ENCODE data around the gene ZNF28.
"Not testable (repeated sequence)": the region's sequence is repeated elsewhere in the genome, so short reads cannot be mapped to it uniquely, and the experiment has no call there.

DNA sequence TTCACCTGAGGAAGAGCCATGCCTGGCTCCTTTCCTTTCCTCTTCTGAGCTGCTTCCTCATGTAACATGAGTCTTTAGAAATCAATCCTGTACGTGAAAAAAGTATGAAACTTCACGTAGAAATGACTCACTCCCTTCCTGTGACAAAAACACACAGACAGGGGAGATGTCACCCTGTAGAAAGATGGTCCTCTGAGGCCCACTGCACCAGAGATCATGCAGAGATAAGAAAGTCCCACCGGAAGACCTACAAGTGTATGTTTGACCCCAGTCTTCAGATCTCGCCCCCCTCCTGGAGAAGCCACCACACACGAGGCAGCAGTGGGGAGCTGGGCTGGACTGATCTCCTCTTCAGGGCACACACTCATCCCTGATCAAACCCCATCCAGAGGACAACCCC, 12.1 kb upstream of the ZNF28 start:
- not testable (repeated sequence) for TF ChIP-seq JUN (IDR thresholded peaks at IDR 0.05; ENCODE audit: borderline replicate concordance, insufficient read depth, insufficient read length, low read depth); POLR2A (IDR thresholded peaks at IDR 0.05; ENCODE audit: low read depth, low read length)
- TF ChIP-seq, protein P1, sequence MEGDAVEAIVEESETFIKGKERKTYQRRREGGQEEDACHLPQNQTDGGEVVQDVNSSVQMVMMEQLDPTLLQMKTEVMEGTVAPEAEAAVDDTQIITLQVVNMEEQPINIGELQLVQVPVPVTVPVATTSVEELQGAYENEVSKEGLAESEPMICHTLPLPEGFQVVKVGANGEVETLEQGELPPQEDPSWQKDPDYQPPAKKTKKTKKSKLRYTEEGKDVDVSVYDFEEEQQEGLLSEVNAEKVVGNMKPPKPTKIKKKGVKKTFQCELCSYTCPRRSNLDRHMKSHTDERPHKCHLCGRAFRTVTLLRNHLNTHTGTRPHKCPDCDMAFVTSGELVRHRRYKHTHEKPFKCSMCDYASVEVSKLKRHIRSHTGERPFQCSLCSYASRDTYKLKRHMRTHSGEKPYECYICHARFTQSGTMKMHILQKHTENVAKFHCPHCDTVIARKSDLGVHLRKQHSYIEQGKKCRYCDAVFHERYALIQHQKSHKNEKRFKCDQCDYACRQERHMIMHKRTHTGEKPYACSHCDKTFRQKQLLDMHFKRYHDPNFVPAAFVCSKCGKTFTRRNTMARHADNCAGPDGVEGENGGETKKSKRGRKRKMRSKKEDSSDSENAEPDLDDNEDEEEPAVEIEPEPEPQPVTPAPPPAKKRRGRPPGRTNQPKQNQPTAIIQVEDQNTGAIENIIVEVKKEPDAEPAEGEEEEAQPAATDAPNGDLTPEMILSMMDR (IDR thresholded peaks at IDR 0.05; ENCODE audit: extremely low read depth in 1 of 2, insufficient read depth in 1 of 2, low read depth in 1 of 2, low read length in 2 of 2), result not testable (repeated sequence)
